Epidermal melanocyte (primary cell): ENCODE results near the gene GINS2.
A peak's percentile ranks its signal among the peaks of the same experiment; 100 is the strongest.

Experiments
- DNase-seq: peaks from one replicate; pipeline ENCODE4 v3.0.0; 2011; ENCODE audit warnings: low spot score; ENCODE audit not compliant: insufficient read length

GINS2 gene

DNA sequence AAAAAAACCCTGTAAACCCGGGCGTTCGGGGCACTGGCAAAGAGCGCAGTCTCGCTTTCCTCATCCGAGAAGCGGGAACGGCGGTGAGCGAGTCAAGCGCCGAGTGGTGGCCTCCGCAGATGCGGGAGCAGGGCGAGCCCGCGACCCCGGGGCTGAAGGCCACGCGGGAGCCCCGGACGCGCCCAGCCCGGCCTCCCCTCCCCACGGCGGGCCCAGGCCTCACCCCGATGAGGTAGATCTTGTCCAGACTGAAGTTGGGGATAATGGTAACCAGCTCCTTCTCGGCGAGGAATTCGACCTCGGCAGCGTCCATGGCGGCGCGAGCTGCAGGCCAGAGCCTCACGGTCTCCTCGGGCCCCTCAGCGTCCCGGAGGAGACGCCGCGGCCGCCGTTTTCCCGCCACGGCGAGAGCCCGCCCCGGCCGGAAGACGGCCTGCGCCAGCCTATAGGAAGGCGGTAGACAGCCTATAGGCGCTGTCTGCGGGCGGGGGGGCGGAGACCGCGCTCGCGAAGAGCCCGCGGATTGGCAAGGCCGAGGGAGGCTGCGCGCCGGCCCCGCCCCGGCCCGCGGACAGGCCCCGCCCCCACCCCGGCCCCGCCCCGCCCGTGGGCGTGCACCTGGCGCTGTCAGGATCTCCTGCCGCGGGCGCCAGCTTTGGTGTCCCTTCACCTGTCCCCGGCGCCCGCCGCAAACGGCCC is at the start of gene GINS2:
GINS2 (minus strand) TSS at position 369 of the 699 bp plus-strand sequence; CDS start at position 313, 56 bp downstream.
- peak; percentile 99 for DNase-seq

DNA sequence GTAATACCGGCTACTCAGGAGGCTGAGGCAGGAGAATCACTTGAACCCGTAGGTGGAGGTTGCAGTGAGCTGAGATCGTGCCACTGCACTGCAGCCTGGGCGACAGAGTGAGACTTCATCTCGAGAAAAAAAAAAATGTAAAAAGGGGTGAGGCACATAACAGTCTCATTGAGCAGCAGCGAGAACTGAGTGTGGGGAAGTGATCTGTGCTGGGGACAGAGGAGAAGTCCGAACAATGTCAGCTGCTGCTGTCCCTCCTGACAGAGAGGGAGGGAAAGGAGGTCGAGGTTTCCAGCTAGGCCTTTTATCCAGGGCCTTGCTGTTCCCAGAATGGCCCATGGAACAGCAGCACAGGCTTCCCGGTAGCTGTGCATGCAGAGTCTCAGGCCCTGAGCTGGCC is 48.2 kb upstream of the GINS2 start:
- DNase-seq, result no peak

DNA sequence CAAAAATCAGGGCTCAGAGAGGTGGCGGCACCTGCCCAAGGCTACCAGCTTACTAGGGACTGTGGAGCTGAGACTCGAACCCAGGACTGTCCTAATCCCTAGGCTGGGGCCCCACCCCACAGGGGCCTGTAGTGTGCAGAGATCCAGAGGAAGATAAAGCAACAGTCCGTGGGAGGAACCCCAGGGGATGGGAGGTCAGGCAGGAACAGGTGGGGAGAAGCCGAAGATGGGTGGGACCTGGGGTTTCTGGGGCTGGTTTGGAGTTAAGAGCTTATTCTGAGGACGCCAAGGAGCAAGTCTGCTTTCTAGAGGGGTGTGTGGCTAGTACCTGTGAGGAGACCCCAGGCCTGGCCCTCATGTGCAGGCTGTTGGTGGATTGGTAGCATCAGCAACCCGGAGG is 47.2 kb upstream of the GINS2 start:
- no peak for DNase-seq

DNA sequence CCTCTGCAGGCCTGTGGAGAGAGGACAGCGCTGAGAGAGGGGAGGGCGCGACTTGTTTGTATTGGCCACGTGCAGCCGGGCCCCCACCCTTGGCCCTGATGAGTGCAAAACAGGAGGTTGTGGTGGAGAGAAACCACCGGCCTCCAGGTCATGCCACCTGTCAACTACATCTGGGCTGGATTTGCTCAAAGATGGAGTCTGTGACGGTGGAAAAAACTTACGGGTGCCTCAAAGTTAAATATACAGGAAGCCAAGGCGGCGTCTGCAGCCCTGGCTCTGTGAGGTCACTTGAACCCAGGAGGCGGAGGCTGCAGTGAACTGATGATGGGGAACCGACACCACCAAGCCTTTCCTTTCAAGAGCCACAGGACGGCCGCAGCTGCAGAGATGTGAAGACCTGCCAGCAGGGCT is 46.5 kb upstream of the GINS2 start:
- DNase-seq, result no peak

DNA sequence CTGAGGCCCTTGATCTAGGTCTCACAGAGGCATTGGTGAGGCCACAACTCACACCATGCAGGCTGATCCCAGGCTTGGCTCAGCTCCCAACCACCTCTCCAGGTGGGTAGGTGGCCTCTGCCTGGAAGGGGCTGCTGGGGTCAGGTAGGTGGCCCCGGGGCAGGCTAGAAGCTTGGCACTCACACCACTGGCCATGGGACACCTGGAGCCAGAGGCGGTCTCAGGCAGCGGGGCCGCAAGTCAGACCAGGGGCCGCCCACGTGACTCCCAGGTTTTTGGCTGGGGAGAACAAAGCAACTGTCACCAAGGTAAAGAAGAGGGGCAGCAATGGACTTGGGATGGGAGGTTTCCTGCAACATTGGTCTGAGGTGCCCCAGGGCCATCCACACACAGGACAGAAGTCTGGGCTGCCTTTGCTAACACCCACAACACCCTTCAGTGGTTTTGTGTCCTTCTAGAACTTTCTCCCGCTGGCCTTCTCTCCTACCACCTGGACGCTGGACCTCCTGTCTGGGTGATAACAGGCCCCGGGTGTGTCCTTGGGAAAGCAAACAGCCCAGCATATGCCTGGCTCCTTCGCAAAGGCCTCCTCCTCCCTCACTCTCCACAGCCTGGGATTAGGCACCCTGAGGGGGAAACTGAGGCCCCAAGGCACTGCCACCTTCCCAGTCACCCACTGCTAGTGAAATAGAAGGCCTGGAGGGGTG is 45.7 kb upstream of the GINS2 start:
- no peak for DNase-seq

DNA sequence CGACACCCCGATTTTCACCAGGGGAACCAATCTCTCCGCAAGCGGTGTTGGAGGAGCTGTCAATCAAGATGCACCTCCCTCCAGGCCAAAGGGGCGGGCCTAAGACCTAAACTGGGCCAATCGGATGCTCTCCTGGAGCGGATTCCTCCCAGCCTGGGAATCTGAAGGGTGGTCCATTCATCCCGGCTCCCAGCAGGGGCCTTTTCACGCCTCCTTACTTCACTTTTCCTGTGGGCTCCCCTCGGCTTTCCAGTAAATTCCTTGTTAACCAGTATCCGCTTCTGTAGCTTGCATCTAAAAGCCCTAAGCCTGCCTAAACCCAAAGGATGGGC is 45.1 kb upstream of the GINS2 start:
- no peak for DNase-seq

DNA sequence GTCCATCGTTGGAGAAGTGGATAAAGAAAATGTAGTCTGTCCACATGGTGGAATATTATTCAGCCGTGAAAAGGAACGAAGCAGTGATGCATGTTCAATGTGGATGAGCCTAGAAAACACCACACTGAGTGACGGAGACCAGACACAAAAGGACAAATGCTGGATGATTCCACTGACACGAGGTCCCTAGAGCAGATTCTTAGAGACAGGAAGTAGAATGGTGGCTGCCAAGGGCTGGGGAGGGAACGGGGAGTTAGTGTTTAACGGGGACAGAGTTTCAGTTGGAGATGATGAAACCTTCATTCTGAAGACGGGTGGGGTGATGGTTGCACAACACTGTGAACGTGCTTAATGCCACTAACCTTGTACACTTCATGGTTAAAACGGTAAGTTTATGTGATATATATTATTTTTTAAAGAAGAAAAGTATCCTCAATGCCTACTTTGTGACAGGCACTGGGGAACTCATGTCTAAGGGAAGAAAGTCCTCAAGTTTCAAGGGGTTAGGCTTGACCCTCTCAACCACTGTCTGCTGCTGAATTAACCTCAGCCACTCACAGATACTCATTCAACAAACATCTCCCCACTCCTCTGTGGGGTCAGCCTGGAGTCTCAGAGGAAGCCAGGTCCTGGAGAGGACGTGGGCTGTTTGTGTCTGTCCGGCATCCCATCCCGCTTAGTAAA is 44.5 kb upstream of the GINS2 start:
- DNase-seq, result no peak

DNA sequence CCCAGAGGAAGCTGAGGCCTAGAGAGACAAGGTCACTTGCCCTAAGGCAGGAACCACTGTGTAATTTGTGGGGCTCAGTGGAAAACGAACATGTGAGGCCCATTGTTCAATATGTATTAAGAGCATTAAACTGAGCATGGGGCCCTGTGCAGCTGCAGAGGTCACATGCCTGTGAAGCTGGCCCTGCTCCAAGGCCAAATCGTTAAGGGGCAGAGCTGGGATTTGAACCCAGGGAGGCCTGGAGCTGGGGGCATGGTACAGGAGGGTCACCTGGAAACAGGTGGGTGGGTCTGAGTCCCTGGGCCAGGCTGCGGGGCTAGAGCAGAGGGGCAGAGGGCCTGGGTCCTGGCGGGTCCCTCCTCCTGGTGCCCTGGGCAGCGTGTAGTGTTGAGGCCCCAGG is 42.4 kb upstream of the GINS2 start:
- no peak for DNase-seq

DNA sequence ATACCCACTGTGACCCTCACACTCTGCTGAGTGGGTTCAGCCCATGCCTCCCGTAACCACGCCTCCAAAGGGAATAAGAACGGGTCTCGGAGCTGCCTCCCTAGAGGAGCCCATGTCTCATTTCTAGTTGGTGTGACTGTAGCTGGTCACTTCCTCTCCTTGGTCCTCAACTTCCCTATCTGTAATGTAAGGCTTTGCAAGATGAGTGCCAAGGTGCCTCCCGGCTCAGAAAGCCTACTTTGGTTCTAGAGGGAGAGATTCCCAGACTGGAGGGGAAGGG is 41.4 kb upstream of the GINS2 start:
- DNase-seq, result no peak

DNA sequence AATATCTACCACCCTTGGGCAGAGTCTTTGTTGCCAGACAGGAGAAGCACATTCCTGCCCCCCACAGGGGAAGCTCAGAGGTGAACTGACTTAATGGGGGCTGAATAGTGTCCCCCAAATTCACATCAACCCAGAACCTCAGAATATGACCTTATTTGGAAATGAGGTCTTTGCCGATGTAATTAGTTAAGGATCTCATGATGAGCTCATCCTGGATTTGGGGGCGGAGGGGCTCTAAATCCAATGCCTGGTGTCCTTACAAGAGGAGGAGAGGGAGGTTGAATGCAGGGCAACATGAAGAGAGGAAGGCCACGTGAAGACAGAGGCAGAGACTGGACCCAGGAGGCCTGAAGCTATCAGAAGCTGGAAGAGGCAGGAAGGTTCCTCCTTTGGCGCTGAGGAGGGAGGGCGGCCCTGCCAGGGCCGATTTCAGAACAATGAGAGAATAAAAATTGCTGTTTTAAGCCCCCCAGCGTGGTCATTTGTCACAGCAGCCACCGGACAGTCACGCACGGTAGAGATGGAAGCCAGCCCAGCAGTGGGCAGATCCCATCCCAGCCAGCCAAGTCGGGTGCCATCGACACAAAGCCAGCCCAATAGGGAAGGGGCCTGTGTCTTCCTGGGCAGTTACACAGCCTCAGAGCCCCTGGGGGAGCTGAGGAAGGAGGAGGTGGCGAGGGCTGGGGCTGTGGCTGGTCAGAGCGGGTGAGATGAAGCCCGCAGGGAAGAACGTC is 40.9 kb upstream of the GINS2 start:
- DNase-seq, result no peak

DNA sequence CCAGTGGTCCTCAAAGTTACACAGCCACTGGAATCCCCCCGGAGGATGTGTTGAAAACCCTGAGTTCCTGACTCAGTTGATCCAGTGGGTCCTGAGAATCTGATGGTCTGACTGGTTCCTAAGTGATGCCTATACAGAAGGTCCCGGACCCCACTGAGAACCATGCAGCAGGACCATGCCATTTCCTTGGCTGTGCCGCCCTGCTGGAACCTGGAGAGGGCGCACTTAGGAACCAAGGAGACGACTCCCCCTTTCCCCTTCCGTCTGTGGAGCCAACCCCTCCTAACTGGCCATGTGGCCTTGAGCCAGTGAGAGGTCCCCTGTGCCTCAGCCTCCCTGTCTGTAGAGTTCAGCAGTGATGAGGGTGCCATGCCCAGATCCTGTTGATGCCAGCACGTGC is 40.1 kb upstream of the GINS2 start:
- no peak for DNase-seq

DNA sequence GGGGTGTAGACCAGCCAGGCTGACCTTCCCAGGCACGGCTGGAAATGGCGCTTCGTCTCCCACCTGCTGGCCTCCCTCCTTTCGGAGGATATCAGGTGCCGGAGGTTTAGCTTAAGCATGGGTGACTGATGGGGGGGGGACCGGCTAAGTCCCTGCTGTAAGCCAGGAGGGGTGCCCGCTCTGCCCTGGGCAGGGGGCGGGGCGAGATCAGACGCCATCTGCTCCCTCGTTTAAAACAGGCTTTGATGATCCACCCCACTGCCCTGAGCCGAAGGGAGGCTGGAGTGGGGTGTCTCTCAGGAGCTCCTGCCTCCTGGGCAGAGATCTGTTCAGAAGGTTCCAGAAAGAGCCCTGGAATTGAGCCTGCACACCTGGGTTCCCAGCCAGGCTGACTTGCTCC is 36.2 kb upstream of the GINS2 start:
- DNase-seq, result no peak

DNA sequence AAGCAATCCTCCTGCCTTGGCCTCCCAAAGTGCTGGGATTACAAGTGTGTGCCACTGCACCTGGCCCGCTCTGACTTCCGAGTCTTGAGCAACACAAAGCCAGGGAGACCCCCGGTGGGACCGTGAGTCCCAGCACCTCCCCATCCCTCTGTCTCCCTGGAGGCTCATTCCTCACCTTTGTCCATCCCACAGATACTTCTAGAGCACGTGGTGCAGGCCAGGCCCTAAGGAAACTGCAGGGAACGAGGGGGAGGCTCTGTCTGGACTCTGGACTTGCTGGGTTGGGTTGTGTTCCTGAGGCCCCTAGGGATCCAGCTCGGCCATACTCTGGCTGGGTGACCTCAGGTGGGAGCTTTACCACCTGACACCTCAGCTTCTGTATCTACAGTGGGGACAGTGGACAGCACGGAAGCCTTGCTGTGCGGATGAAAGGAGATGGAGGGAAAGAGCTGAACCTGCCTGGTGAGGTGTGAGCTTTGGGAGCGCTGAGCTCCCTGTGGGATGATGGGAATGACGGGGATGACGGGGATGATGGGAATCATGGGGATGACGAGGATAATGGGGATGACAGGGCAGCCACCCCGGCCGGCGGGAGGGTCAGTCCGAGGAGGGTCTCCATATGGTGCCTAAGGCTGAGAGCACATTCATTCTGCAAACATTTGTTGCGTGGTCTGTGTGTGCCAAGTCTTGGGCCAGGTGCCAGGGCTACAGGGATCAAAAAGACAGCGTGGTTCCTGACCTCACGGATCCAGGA is 35.5 kb upstream of the GINS2 start:
- no peak for DNase-seq

DNA sequence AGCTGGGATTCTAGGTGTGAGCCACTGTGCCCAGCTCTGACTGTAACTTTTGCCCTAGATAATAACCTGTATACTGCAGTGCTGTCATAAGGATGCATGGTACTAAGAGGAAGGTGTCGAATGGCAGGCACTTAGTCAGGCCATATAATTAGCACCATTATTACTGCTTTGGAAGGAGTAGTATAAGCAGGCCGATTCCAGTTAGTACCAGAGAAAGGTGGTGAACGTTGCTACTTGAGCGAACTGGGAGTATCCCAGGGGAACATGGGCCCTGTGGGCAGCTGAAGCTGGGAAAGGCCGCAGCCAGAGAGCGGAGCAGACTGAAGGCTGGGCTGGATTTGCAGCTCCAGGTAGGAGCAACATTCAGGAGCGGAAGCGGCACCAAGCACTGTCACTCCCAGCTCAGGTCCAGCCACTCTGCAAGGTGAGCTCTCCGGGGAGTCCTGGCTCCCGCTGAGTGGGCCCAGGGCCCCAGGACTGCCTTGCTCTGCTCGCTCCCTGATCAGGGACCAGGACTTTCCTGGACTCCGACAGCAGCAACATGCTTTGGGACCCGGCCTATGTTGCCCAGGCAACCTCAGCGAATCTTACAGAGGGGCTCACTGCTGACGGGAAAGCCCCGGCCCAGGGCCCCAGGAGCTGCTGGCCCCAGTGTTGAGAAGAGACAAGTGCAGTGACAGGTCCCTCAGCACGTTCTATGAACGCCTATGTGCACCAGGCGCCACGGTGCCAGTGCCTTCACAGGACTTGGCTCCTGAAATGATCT is 33.6 kb upstream of the GINS2 start:
- DNase-seq, result no peak

DNA sequence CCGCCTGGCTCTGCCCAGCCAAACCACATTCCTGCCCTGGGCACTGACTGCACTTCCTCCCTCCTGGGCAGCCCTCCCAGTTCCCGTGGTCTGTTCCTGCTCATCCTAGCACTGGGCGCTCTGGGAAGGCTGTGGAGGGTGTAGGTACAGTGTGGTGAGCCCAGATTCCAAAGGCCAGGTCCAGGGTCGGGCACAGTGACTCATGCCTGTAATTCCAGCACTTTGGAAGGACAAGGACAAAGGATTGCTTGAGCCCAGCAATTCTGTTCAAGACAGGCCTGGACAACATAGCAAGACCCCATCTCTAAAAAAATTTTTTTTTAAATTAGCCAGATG is 31.5 kb upstream of the GINS2 start:
- DNase-seq, result no peak

DNA sequence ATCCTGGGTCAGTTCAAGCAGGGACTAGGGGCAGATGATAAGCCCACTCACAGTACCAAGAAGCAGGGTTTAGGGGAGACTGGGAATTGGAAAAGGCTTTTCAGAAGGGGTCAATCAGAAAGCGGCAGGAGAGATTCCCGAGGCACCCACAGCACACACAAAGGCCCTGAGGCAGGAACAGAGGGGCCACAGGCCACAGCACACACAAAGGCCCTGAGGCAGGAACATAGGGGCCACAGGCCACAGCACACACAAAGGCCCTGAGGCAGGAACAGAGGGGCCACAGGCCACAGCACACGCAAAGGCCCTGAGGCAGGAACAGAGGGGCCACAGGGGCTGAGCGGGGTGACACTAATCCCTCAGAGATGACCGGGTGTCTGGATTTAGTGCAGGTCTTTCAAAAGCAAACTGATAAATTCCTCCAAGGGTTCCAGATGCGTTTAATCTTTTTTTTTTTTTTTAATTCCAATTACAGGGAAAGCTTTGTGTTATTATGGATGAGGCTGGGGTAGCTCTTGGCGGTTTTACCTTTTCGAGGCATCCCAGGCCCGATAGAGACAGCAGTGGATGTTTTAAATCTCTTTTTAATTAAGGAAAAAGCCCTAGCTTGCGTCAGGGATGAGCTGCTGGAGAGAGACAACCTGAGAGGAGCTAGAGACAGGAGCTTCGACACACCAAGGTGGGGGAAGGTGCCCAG is 31.0 kb upstream of the GINS2 start:
- DNase-seq, result no peak

DNA sequence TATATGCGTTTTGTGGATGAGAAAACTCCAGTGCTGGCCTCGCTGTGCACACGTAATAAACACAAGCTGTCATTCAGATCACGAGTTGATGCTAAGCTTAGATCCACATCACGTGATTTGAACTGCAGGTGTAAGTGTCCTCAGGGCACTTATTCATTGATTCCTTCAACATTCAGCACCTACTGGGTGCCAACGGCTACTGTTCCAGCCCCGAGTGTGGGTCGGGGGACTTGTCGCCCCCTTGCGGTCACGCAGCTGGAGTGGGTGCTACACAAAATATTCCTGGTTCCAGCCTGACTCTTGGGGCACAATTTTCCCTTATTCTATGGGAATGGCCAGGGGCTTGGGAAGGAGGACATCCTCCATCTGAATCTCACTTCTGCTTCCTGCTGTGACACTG is 29.9 kb upstream of the GINS2 start:
- DNase-seq, result no peak

DNA sequence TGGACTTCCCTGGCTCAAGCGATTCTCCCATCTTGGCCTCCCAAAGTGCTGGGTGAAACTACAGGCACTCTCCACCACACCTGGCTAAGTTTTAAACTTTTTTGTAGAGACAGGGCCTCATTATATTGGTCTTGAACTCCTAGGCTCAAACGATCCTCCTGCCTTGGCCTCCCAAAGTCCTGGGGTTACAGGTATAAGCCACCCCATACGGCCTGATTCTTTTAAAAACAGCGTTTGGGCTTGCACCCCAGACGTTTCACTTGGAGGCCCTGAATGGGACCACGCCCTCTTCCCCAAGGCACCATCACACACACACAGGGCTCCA is 29.4 kb upstream of the GINS2 start:
- DNase-seq, result no peak

DNA sequence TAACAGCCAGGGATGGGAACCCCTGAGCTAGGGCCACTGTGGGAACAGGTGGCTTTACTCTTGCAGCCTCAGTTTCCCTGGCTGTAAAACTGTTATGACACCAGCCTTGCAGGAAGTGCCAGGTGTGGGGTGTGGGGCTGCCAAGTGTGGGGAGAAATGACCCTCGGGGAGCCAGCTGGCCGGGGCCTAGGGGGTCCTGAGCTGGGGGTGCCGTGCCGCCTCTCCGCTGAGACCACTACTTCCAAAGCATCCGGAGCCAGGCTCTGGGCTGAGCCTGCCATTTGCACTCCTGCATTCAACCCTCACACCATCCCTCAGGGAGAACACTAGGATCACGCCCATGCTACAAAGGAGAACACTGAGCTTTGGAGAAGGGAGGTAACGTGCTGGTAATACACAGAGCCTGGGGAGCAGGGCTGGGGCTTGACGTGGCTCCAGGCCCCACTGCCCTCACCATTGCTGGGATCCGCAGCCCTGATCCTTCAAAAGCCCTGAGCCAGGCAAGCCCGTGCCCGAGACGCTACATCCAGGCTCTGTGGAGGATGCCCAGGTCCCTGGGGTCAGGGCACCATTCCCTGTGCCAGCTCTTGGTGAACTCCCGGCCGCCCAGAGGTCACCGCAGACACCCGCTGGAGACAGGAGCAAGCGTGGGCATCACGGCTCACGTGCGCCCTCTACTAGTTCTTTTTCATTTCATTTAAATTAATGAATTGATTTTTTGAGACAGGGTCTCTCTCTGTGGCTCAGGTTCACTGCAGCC is 28.8 kb upstream of the GINS2 start:
- peak; percentile 79 for DNase-seq

DNA sequence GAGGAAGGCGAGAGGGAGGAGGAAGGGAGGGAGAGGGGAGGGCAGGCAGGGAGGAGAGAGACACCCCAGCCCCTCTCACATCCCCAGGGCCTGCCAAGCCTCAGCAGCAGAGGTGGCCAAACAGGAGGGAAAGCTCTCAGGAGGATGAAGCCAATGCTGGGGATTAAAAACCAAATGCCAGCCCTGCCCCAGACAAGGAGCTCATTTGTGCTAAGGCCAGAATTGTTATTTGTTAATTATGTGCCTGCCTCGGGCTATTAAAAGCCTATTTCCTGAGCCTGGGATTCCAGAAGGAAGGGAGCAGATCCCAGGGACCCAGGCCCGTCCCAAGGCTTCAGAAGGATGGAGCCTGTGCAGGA is 27.9 kb upstream of the GINS2 start:
- DNase-seq, result peak; percentile 77
